ENCODE results near the gene ELL3. TPM values are rescaled to one million over a fixed set of nuclear protein-coding genes. Genes with fewer than 3 reads are reported as not detected.

ELL3 gene
- total and polyA plus RNA-seq, 10 of the 15 experiments (the other 5 are each of a cell fraction or from before 2014, with no cell fraction given): 12.9 to 30.3 (median 20.2) TPM

GRCh38 chr15:43749690-43750345 lies 26.9 kb downstream of the ELL3 start (continued):
- 0 out of 2 replicates have a peak, but pooled peaks have one; percentile 18 for TF ChIP-seq MEF2A (IDR thresholded peaks at IDR 0.05; ENCODE audit: insufficient read depth, low read depth, low read length)
- 0 out of 2 replicates have a peak, but pooled peaks have one; percentile 27 for TF ChIP-seq NFIC (IDR thresholded peaks at IDR 0.05; ENCODE audit: low read depth, low read length)
- TF ChIP-seq RELB (IDR thresholded peaks at IDR 0.05; ENCODE audit: low read depth): peak; percentile 43; the same call in 1 of the 2 replicates
- TF ChIP-seq MXI1 (IDR thresholded peaks at IDR 0.05; ENCODE audit: low read depth, low read length): peak; percentile 65; the same call in 1 of the 2 replicates
- peak; percentile 16 for TF ChIP-seq MEF2B (IDR thresholded peaks at IDR 0.05; ENCODE audit: partially characterized antibody, poor library complexity, severe bottlenecking)
- 0 out of 2 replicates have a peak, but pooled peaks have one; percentile 31 for TF ChIP-seq NBN (IDR thresholded peaks at IDR 0.05)
- peak; percentile 31; the same call in 1 of the 2 replicates for TF ChIP-seq NKRF (conservative IDR thresholded peaks at IDR 0.05)
- TF ChIP-seq CREB1 (IDR thresholded peaks at IDR 0.05; ENCODE audit: low read depth): peak; percentile 54
- TF ChIP-seq ZBED1 (IDR thresholded peaks at IDR 0.05; ENCODE audit: borderline replicate concordance): no peak
- TF ChIP-seq POU2F2 (IDR thresholded peaks at IDR 0.05; ENCODE audit: borderline replicate concordance, low read depth, low read length): 0 out of 3 replicates have a peak, but pooled peaks have one; percentile 50
- TF ChIP-seq SKIL (IDR thresholded peaks at IDR 0.05; ENCODE audit: low read depth, poor library complexity, severe bottlenecking): peak; percentile 38
- TF ChIP-seq SP1 (IDR thresholded peaks at IDR 0.05; ENCODE audit: low read depth, low read length): no peak
- peak; percentile 56; the same call in 1 of the 2 replicates for TF ChIP-seq PKNOX1 (IDR thresholded peaks at IDR 0.05)

Data from GM12878 (cell line).